Cerebellar cortex (tissue), 1 donor: ENCODE results near the gene OR2J3.
"Not testable (repeated sequence)": the region's sequence is repeated elsewhere in the genome, so short reads cannot be mapped to it uniquely, and the experiment has no call there.

Experiments
- DNase-seq: peaks from one replicate; pipeline ENCODE4 v3.0.0-alpha.2; 2015; ENCODE audit warnings: low spot score

The OR2J3 gene

GRCh38 chr6:29107758-29108157 is at the start of gene OR2J3:
TSS of gene OR2J3 (plus strand) at chr6:29108058. CDS start at chr6:29111891, 3,833 bp downstream.
- no peak for DNase-seq

GRCh38 chr6:29071831-29072723 is 35.8 kb upstream of the OR2J3 start:
- DNase-seq: peak; percentile 45

GRCh38 chr6:29079203-29079602 is 28.7 kb upstream of the OR2J3 start:
- no peak for DNase-seq

GRCh38 chr6:29081312-29081711 is 26.5 kb upstream of the OR2J3 start:
- DNase-seq: no peak

GRCh38 chr6:29082457-29082856 is 25.4 kb upstream of the OR2J3 start:
- DNase-seq: no peak

- no peak for DNase-seq
Observed at GRCh38 chr6:29087213-29087612, 20.6 kb upstream of the OR2J3 start, which contains the start of gene OR2B3. TSS of gene OR2B3 (minus strand) at chr6:29087313. CDS start at chr6:29087248, 65 bp downstream.

- DNase-seq: no peak
Observed at GRCh38 chr6:29092957-29093356, 14.9 kb upstream of the OR2J3 start.

- no peak for DNase-seq
Observed at GRCh38 chr6:29097803-29098202, 10.1 kb upstream of the OR2J3 start.

- no peak for DNase-seq
Observed at GRCh38 chr6:29099190-29099589, 8.7 kb upstream of the OR2J3 start, which contains the start of gene OR2J1. TSS of gene OR2J1 (plus strand) at chr6:29099490. CDS start at chr6:29100943, 1,453 bp downstream.

GRCh38 chr6:29112135-29112534 is 4.3 kb downstream of the OR2J3 start:
- DNase-seq: peak; percentile 5

GRCh38 chr6:29114964-29115363 is 7.1 kb downstream of the OR2J3 start:
- not testable (repeated sequence) for DNase-seq

GRCh38 chr6:29129326-29130012 is 21.6 kb downstream of the OR2J3 start:
- no peak for DNase-seq

- no peak for DNase-seq
Observed at GRCh38 chr6:29130644-29131043, 22.8 kb downstream of the OR2J3 start.

GRCh38 chr6:29131691-29132090 is 23.8 kb downstream of the OR2J3 start:
- DNase-seq: no peak

GRCh38 chr6:29137724-29138123 is 29.9 kb downstream of the OR2J3 start:
- DNase-seq: no peak

GRCh38 chr6:29141606-29142005 is 33.7 kb downstream of the OR2J3 start:
- no peak for DNase-seq

- peak; percentile 20 for DNase-seq
Observed at GRCh38 chr6:29142309-29142708, 34.5 kb downstream of the OR2J3 start.

GRCh38 chr6:29146179-29146578 is 38.3 kb downstream of the OR2J3 start:
- peak; percentile 9 for DNase-seq

GRCh38 chr6:29147074-29147473 is 39.2 kb downstream of the OR2J3 start:
- no peak for DNase-seq

- not testable (repeated sequence) for DNase-seq
Observed at GRCh38 chr6:29149444-29149843, 41.6 kb downstream of the OR2J3 start.

GRCh38 chr6:29153083-29153482 is 45.2 kb downstream of the OR2J3 start:
- DNase-seq: no peak

GRCh38 chr6:29155182-29155581 is 47.3 kb downstream of the OR2J3 start:
- not testable (repeated sequence) for DNase-seq

GRCh38 chr6:29159922-29160321 is 52.1 kb downstream of the OR2J3 start:
- not testable (repeated sequence) for DNase-seq
